PC-9 (cell line): ENCODE data around the gene RING1.

ENCODE experiments used
- CTCF ChIP-seq: fragments of 200-600 bp; sonication (generic); conservative IDR thresholded peaks from 2 replicates; pipeline ENCODE4 v1.6.1; 2017; ENCODE audit warnings: mixed run types, antibody characterized with exemption, mild to moderate bottlenecking, moderate library complexity
- EZH2 ChIP-seq: fragments of 200-600 bp; sonication (generic); IDR thresholded peaks from 2 replicates; pipeline ENCODE4 v1.8.0; 2017; ENCODE audit warnings: antibody characterized with exemption, low read depth

GRCh38 chr6:33166811-33167210 lies 41.5 kb upstream of the RING1 start:
- TF ChIP-seq CTCF: no peak
- TF ChIP-seq EZH2: no peak
